ENCODE results near the gene CNTN1. TPM values are rescaled to one million over a fixed set of nuclear protein-coding genes. Genes with fewer than 3 reads are reported as not detected.

Gene CNTN1
- total RNA-seq = not detected in 2 replicates

DNA sequence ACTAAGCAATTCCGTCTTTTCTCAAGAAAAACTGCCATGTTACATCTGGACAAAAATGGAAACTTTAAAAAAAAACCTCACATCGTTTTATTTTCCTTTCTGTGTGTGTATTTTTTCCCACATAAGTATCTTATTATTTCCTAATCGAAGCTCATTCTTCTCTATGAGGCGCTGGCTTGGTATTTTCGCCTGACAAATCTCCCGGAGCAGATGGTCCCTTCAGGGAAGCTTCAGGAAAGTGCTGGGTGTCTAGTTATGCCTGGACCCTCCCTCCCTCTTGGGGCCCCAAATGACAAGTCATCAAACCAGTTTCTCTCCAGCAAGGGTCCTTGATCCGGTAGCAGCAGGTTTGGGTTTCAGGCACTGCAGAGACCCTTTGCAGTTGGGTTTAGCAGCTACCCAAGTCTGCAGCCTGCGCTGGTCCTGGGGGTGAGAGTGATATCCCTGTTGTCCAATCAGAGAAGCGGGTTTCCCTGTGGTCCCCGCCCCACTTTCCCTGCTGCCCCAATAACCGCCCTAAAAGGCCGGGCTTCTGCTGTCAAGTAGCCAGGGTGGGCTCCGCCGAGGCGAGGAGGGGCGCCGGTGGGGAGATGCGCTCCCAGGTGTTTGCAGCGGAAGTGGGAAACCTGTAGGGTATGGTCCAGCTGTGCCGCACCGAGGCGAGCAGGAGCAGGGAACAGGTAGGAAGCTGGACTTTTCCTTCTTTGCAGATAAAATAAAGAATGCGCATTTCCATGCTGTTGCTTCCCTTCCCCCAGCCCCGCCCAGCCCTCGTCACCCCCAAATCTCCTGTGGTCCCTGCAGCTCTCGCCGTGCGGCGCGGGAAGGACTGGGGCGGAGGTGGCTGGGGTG, at the start of gene CNTN1:
CNTN1 (plus strand) TSS at position 527 of the 852 bp plus-strand sequence.
- Mint-ChIP-seq H3K4me3 (no peak within 1 kb of the TSS), H3K9me3 (no peaks in the 10 kb centered on the region), H3K4me1 (no peaks in the 10 kb centered on the region), H3K36me3 (ENCODE audit: low read depth) (no peaks in the 10 kb centered on the region), H3K27ac (no peak within 1 kb of the TSS), H3K27me3 (peaks cover 27% of the 10 kb centered on the region)
- DNase-seq = no peak
- intact Hi-C loops (cut with micrococcal nuclease) = no loop called here

DNA sequence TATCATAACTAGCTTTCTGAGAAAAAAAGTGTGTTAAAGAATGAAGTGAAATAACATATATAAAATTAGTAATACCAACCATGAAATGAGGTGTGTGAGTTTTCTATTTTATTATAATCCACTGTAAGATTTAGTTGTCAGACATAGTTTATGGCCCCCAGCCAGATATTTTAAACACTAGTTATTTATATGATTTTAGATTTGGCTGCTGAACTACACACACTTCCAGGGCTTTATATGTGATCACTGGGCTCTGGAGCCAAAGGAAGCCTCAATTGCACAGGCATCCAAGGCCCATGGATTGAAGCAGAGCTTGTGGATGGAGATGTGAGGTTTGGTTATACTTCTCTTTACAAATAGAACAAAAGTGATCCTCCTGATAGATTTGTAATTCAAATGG, 48.7 kb upstream of the CNTN1 start:
- DNase-seq = no peak
- Mint-ChIP-seq H3K9me3 (peaks cover 9% of the 10 kb centered on the region), H3K36me3 (ENCODE audit: low read depth) (no peaks in the 10 kb centered on the region), H3K27me3 (no peaks in the 10 kb centered on the region), H3K4me1 (no peaks in the 10 kb centered on the region), H3K4me3 (no peak overlapping the region), H3K27ac (no peak overlapping the region)
- intact Hi-C loops (cut with micrococcal nuclease) = no loop called here

DNA sequence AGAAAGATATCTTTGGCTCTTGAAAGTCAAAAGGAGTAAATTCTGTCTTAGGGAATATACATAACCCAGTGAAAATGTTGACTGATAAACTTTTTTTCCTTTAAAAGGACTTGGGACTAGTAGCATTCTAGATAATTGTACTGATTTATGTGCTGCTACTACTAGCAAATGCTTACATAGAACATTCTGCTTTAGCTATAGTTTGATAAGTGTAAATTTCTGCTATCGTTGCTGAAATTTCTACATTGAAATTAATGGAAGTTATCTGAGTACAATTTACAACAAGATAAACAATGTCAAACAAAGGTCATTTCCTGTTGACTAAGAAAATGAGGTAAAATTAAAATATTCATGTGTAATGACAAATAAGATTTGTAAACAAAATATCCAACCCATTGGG, 48.3 kb upstream of the CNTN1 start:
- intact Hi-C loops (cut with micrococcal nuclease) = no loop called here
- no peak for DNase-seq
- Mint-ChIP-seq H3K9me3 (peaks cover 9% of the 10 kb centered on the region), H3K27me3 (no peaks in the 10 kb centered on the region), H3K27ac (no peak overlapping the region), H3K4me1 (no peaks in the 10 kb centered on the region), H3K36me3 (ENCODE audit: low read depth) (no peaks in the 10 kb centered on the region), H3K4me3 (no peak overlapping the region)

DNA sequence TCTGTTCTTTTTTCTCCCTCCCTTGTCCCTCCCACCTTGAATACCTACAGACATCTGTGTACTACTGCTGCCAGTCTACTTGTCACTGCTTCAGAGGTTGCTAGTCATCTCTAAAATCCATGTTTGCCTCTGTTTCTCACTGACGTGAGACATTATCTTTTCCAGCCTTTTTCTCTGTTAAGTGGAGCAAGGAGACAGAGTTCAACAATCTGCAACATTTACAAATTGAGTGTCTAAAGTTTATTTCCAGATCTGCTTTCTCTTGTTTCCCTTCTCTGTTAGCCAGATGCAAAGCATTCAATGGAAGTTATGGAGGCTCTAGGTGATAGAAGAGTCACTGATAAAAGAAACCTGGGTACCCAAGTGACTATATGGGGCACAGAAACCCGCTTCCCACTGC, 47.5 kb upstream of the CNTN1 start:
- Mint-ChIP-seq H3K27ac (no peak overlapping the region), H3K9me3 (peaks cover 5% of the 10 kb centered on the region), H3K27me3 (no peaks in the 10 kb centered on the region), H3K4me1 (no peaks in the 10 kb centered on the region), H3K36me3 (ENCODE audit: low read depth) (no peaks in the 10 kb centered on the region), H3K4me3 (no peak overlapping the region)
- intact Hi-C loops (cut with micrococcal nuclease) = no loop called here
- DNase-seq = no peak

DNA sequence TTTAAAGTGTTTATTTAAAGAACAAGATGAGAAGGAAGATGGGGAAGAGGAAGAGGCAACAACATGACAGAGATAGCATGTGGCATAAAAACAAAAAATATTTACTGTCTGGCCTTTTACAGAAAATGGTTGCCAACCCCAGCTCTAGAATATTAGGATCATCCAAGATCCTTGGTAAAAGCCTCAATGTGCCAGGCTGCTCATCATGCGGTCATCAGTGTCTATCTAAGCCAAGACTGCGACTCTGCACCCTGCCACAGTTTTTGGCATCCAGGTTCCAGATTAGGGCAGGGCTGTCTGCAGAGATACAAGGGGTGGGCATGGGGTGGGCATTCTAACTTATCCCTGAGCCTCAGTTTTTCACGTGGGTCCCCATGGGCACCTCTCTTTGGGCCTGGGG, 46.9 kb upstream of the CNTN1 start:
- H3K4me1 Mint-ChIP-seq = no peaks in the 10 kb centered on the region
- peaks cover 5% of the 10 kb centered on the region for H3K9me3 Mint-ChIP-seq
- H3K4me3 Mint-ChIP-seq = no peak overlapping the region
- H3K27me3 Mint-ChIP-seq = no peaks in the 10 kb centered on the region
- DNase-seq = no peak
- H3K27ac Mint-ChIP-seq = no peak overlapping the region
- no peaks in the 10 kb centered on the region for H3K36me3 Mint-ChIP-seq (ENCODE audit: low read depth)
- intact Hi-C loops (cut with micrococcal nuclease) = no loop called here

DNA sequence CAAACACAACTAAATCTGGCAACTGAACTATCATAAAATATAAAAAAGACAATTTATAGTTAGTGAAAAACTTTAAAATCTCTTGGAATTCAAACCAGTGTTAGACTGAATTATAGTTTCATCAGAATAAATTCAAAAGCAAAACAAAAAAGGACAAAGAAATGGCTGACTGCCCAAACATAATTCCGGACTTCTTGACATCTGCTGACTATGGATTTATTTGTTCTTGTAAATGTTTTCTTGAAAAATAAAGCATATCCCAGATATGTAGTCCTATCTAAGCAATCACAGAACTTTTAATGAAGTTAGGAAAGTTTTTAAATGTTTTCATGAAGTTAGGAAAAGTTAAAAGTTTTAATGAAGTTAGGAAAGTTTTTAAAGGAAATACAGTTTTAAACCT, 45.8 kb upstream of the CNTN1 start:
- Mint-ChIP-seq H3K27ac (no peak overlapping the region), H3K4me1 (no peaks in the 10 kb centered on the region), H3K36me3 (ENCODE audit: low read depth) (no peaks in the 10 kb centered on the region), H3K9me3 (peaks cover 5% of the 10 kb centered on the region), H3K27me3 (no peaks in the 10 kb centered on the region), H3K4me3 (no peak overlapping the region)
- no peak for DNase-seq
- intact Hi-C loops (cut with micrococcal nuclease) = no loop called here

DNA sequence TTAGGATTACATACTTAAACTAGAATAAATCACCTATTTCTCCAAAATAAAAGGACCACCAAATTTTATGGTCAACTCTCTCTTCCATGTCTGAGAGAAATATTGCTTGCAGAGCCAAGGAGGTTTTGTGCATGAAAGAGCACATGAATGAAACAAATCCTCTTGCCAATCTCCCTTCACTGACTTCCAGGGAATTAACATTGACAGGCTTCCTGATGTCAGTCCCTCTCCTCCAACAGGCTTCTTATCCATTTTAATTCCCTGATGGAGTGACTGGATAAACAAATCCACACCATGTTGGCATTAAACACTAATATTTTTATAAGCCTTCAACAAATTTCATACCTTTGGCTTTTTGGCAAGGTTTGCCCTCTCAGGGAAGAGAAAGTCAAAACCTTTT, 45.3 kb upstream of the CNTN1 start:
- Mint-ChIP-seq H3K4me1 (no peaks in the 10 kb centered on the region), H3K27me3 (no peaks in the 10 kb centered on the region), H3K36me3 (ENCODE audit: low read depth) (no peaks in the 10 kb centered on the region), H3K4me3 (no peak overlapping the region), H3K27ac (no peak overlapping the region), H3K9me3 (peaks cover under 1% of the 10 kb centered on the region)
- intact Hi-C loops (cut with micrococcal nuclease) = no loop called here
- no peak for DNase-seq

DNA sequence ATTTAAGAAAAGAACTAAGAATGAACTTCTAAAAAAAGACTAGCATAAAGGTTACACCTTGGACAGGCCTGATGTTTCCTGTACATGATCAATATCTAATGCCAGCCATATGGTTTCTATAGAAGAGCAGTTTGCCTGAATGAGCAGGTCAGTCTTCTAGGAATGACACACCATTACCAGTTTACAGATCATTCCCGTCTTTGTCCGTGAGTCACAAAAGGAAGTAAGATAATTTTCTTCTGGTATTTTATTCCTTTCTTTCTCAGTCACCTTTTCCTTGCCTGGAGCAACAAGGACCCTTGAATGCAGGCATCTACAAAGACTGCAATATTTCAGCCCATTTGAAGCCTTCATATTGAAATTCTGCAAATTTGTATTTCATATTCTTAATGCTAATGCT, 44.6 kb upstream of the CNTN1 start:
- no peak overlapping the region for H3K27ac Mint-ChIP-seq
- H3K27me3 Mint-ChIP-seq = no peaks in the 10 kb centered on the region
- no peak for DNase-seq
- H3K36me3 Mint-ChIP-seq (ENCODE audit: low read depth) = no peaks in the 10 kb centered on the region
- no peaks in the 10 kb centered on the region for H3K4me1 Mint-ChIP-seq
- intact Hi-C loops (cut with micrococcal nuclease) = no loop called here
- no peak overlapping the region for H3K4me3 Mint-ChIP-seq
- H3K9me3 Mint-ChIP-seq = no peaks in the 10 kb centered on the region

DNA sequence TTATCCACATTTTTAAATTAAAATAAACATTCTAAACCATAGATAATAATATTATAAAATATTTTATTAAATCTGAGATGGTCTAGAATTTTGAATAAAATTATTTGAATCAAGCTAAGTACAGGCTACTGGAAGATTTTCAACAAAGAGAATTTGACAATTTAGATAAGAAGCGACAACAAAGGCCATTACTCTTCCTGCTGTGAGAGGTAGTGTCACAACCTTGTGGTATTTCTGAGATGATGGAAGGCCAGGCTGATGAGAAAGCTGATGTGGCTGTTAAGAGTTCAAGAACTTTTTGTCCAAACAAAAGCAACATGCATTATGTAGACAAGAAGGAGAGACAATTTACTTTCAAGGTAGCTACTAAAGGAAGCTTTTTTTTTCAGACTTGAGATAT, 43.7 kb upstream of the CNTN1 start:
- DNase-seq = no peak
- H3K9me3 Mint-ChIP-seq = no peaks in the 10 kb centered on the region
- no peaks in the 10 kb centered on the region for H3K4me1 Mint-ChIP-seq
- no peaks in the 10 kb centered on the region for H3K27me3 Mint-ChIP-seq
- H3K36me3 Mint-ChIP-seq (ENCODE audit: low read depth) = no peaks in the 10 kb centered on the region
- H3K27ac Mint-ChIP-seq = no peak overlapping the region
- intact Hi-C loops (cut with micrococcal nuclease) = no loop called here
- H3K4me3 Mint-ChIP-seq = no peak overlapping the region

DNA sequence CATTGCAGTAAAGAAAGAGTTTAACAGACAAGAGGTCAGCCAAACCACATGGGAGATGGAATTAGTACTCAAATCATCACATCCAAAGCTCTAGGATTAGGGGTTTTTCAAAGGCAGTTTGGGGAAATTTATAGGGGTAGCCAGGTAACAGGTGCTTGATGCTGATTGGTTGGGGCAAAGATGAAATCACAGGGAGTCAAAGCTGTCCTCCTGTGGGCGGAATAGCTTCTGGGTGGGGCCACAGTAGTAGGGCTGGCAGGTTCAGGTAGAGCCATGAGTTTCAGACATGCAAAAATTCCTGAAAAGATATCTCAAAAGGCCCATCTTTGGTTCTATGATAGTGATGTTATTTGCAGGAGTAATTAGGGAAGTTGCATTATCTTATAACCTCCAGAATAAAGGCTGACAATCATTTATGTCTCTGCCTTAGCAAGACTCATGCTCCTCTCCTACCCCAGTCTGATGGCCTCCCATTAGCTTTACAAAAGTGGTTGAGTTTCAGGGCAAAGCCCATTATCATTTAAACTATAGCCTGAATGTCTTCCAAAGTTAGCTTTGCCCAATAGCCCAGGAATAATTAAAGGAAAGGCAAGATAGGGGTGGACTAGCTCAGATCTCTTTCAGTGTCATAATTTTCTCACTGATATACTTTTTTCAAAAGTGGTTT, 42.1 kb upstream of the CNTN1 start:
- Mint-ChIP-seq H3K9me3 (no peaks in the 10 kb centered on the region), H3K27me3 (no peaks in the 10 kb centered on the region), H3K36me3 (ENCODE audit: low read depth) (no peaks in the 10 kb centered on the region), H3K4me1 (no peaks in the 10 kb centered on the region), H3K27ac (no peak overlapping the region), H3K4me3 (no peak overlapping the region)
- intact Hi-C loops (cut with micrococcal nuclease) = no loop called here
- no peak for DNase-seq

DNA sequence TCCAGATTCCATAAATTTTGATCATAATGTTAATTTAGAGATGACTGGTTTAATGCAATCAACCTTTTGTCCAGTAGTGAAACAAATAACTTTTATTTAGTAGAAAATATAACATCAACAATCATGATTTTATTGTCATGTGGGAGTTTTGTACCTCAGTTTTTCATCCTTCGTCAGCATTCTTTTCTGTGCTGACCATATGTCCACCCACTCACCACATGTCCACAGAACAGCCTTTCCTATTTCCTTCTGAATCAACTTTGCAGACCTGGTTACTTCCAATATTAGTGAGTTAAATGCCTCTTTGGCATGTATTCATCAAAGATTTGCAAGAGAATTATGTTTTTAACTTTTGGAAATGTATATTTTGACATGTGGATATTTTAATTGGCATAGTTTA, 36.8 kb upstream of the CNTN1 start:
- Mint-ChIP-seq H3K4me3 (no peak overlapping the region), H3K27me3 (no peaks in the 10 kb centered on the region), H3K36me3 (ENCODE audit: low read depth) (no peaks in the 10 kb centered on the region), H3K27ac (no peak overlapping the region), H3K4me1 (no peaks in the 10 kb centered on the region), H3K9me3 (no peaks in the 10 kb centered on the region)
- no peak for DNase-seq
- intact Hi-C loops (cut with micrococcal nuclease) = no loop called here

DNA sequence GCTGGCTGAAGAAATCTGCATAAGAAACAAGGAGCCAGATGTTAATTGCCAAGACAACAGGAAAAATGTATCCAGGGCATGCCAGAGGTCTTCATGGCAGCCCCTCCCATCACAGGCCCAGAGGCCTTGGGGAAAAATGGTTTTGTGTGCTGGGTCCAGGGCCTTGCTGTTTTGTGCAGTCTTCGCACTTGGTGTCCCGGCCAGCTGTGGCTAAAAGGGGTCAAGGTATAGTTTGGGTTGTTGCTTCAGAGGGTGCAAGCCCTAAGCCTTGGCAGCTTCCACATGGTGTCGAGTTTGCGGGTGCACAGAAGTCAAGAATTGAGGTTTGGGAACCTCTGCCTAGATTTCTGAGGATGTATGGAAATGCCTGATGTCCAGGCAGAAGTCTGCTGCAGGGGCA, 29.9 kb upstream of the CNTN1 start:
- H3K27me3 Mint-ChIP-seq = no peaks in the 10 kb centered on the region
- intact Hi-C loops (cut with micrococcal nuclease) = no loop called here
- H3K36me3 Mint-ChIP-seq (ENCODE audit: low read depth) = no peaks in the 10 kb centered on the region
- H3K9me3 Mint-ChIP-seq = no peaks in the 10 kb centered on the region
- no peak overlapping the region for H3K4me3 Mint-ChIP-seq
- H3K27ac Mint-ChIP-seq = no peak overlapping the region
- no peak for DNase-seq
- H3K4me1 Mint-ChIP-seq = no peaks in the 10 kb centered on the region

DNA sequence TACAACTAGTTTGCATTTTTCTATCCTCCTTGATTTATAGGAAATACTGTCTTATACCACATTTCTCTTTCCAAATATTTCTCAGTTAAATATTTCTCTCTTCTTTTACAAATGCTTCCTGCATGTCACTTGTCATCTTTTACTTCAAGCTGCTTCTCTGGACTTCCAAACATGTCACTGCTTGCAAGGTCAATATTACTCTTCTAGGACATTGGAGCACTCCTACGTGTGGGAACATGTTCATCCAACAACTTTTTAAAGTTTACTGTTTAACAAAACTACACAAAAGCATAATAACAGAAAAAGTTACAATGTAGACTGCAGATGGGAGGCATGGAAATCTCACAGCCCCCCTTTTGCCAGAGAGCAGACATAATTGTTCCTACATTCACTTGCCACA, 28.5 kb upstream of the CNTN1 start:
- no peaks in the 10 kb centered on the region for H3K36me3 Mint-ChIP-seq (ENCODE audit: low read depth)
- no peak overlapping the region for H3K4me3 Mint-ChIP-seq
- no peaks in the 10 kb centered on the region for H3K4me1 Mint-ChIP-seq
- no peak for DNase-seq
- H3K9me3 Mint-ChIP-seq = no peaks in the 10 kb centered on the region
- no peak overlapping the region for H3K27ac Mint-ChIP-seq
- H3K27me3 Mint-ChIP-seq = no peaks in the 10 kb centered on the region
- intact Hi-C loops (cut with micrococcal nuclease) = no loop called here

DNA sequence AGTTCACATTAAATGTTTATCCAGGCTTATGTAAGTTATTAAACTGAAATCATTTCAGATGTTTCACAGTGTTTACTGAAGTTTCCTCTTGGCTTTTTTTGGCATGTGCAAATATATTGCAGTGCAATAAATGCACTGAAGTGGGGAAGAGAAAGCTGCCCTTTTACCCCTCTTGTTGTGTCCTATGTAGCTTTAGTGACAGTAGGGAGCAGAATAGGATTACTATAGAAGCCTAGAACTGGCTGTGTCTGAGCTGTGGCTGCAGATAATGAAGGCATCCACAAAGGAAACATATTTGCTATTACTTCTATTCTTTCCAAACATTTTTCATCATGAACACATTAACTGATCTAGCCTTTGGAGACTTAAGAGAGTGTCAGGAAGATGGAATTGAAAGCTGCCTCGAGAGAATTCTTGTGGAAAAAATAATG, 24.1 kb upstream of the CNTN1 start:
- intact Hi-C loops (cut with micrococcal nuclease) = no loop called here
- no peaks in the 10 kb centered on the region for H3K36me3 Mint-ChIP-seq (ENCODE audit: low read depth)
- H3K27me3 Mint-ChIP-seq = no peaks in the 10 kb centered on the region
- H3K4me1 Mint-ChIP-seq = no peaks in the 10 kb centered on the region
- no peak overlapping the region for H3K4me3 Mint-ChIP-seq
- DNase-seq = no peak
- H3K9me3 Mint-ChIP-seq = no peaks in the 10 kb centered on the region
- no peak overlapping the region for H3K27ac Mint-ChIP-seq
